GM18511 (cell line): ENCODE measurements around the gene CSNK1G3.
"Not testable (repeated sequence)": the region's sequence is repeated elsewhere in the genome, so short reads cannot be mapped to it uniquely, and the experiment has no call there.

Experiments
- ATAC-seq: cut with Tn5 transposase; IDR thresholded peaks from one replicate; pipeline ENCODE4 v1.9.1; 2021; ENCODE audit warnings: mild to moderate bottlenecking, moderate library complexity; ENCODE audit not compliant: unreplicated experiment

Gene CSNK1G3

GRCh38 chr5:123511648-123512605 is at the start of gene CSNK1G3:
Gene CSNK1G3 (plus strand): TSS chr5:123512177. CDS start chr5:123545664, 33,487 bp downstream.
- ATAC-seq: peak; percentile 94

- not testable (repeated sequence) for ATAC-seq
Measured at GRCh38 chr5:123466839-123467238, 45.1 kb upstream of the CSNK1G3 start.

- ATAC-seq: no peak
Measured at GRCh38 chr5:123471385-123471784, 40.6 kb upstream of the CSNK1G3 start.

GRCh38 chr5:123472150-123472924 is 39.6 kb upstream of the CSNK1G3 start:
- no peak for ATAC-seq

- no peak for ATAC-seq
Measured at GRCh38 chr5:123474228-123474627, 37.7 kb upstream of the CSNK1G3 start.

GRCh38 chr5:123476731-123477130 is 35.2 kb upstream of the CSNK1G3 start:
- ATAC-seq: no peak

GRCh38 chr5:123478546-123478945 is 33.4 kb upstream of the CSNK1G3 start:
- no peak for ATAC-seq

GRCh38 chr5:123482258-123482657 is 29.7 kb upstream of the CSNK1G3 start:
- no peak for ATAC-seq

GRCh38 chr5:123483446-123484077 is 28.4 kb upstream of the CSNK1G3 start:
- no peak for ATAC-seq

GRCh38 chr5:123485275-123485674 is 26.7 kb upstream of the CSNK1G3 start:
- ATAC-seq: no peak

- no peak for ATAC-seq
Measured at GRCh38 chr5:123486951-123487655, 24.9 kb upstream of the CSNK1G3 start.

GRCh38 chr5:123490974-123491373 is 21.0 kb upstream of the CSNK1G3 start:
- no peak for ATAC-seq

- not testable (repeated sequence) for ATAC-seq
Measured at GRCh38 chr5:123495211-123495610, 16.8 kb upstream of the CSNK1G3 start.

- ATAC-seq: no peak
Measured at GRCh38 chr5:123496892-123497291, 15.1 kb upstream of the CSNK1G3 start.

GRCh38 chr5:123500471-123500870 is 11.5 kb upstream of the CSNK1G3 start:
- ATAC-seq: no peak

- no peak for ATAC-seq
Measured at GRCh38 chr5:123502120-123502519, 9.9 kb upstream of the CSNK1G3 start.

- ATAC-seq: no peak
Measured at GRCh38 chr5:123503299-123503698, 8.7 kb upstream of the CSNK1G3 start.

- ATAC-seq: no peak
Measured at GRCh38 chr5:123505633-123506032, 6.3 kb upstream of the CSNK1G3 start.

GRCh38 chr5:123508441-123508840 is 3.5 kb upstream of the CSNK1G3 start:
- no peak for ATAC-seq

- no peak for ATAC-seq
Measured at GRCh38 chr5:123511290-123511647, 708 bp upstream of the CSNK1G3 start.
